Measurements from ENCODE around the gene PPARGC1A. TPM values are rescaled to one million over a fixed set of nuclear protein-coding genes. Genes with fewer than 3 reads are reported as not detected.

Gene PPARGC1A
- total and polyA plus RNA-seq, 10 of the 15 experiments (the other 5 are each of a cell fraction or from before 2014, with no cell fraction given): 0.01 to 0.05 (median 0.04) TPM; not detected in 7

GRCh38 chr4:23838607-23839006, 51.2 kb downstream of the PPARGC1A start:
- Histone ChIP-seq H3K27ac (ENCODE audit: control insufficient read depth, insufficient read depth) (no peak overlapping the region), H2AFZ (ENCODE audit: control insufficient read depth, low read depth, low read length) (no peak overlapping the region), H3K79me2 (ENCODE audit: control insufficient read depth, insufficient read depth, low read length) (no peaks in the 10 kb centered on the region), H4K20me1 (ENCODE audit: control insufficient read depth, insufficient read depth) (no peaks in the 10 kb centered on the region), H3K9me3 (replicated peaks; ENCODE audit: control insufficient read depth, insufficient read depth, low read length) (no peaks in the 10 kb centered on the region), H3K4me2 (ENCODE audit: control insufficient read depth, insufficient read depth) (no peak overlapping the region), H3K27me3 (replicated peaks in 1 of 2; ENCODE audit: control insufficient read depth in 2 of 2, insufficient read depth in 2 of 2, low read length in 1 of 2) (no peaks in the 10 kb centered on the region), H3K4me1 (ENCODE audit: control insufficient read depth, insufficient read depth, low read length) (no peaks in the 10 kb centered on the region), H3K9ac (ENCODE audit: control insufficient read depth, insufficient read depth, low read length) (no peak overlapping the region), H3K36me3 (ENCODE audit: control insufficient read depth in 2 of 2, insufficient read depth in 2 of 2, low read length in 1 of 2) (no peaks in the 10 kb centered on the region), H3K4me3 (no peak overlapping the region)
- ChIA-PET CTCF (no interaction called here), RAD21 (ENCODE audit: unreplicated experiment) (no interaction called here), POLR2A (no interaction called here), SMC1A (ENCODE audit: uncharacterized antibody, unreplicated experiment) (no interaction called here)
- ATAC-seq: no peak
- intact Hi-C loops (cut with micrococcal nuclease; ENCODE audit: unreplicated experiment) (no loop called here), in situ Hi-C loops (cut with MboI) (no loop called here)
- BruUV-seq (replicated peaks): no TSS peak
- no peak for DNase-seq (ENCODE audit: low read depth, low spot score)
- 17% methylated on average over 3 of the region's 3 CpGs for WGBS (ENCODE audit: insufficient coverage, insufficient replicate concordance, low lambda C conversion rate, missing lambda C conversion rate)
- FAIRE-seq: no peak
- no peak for TF ChIP-seq STAT1 (conservative IDR thresholded peaks at IDR 0.05)
- no peak for TF ChIP-seq REST (IDR thresholded peaks at IDR 0.05; ENCODE audit: low read depth, low read length)
- no peak for TF ChIP-seq KAT2A (conservative IDR thresholded peaks at IDR 0.05; ENCODE audit: control insufficient read depth, low read depth, low read length)
- no peak for TF ChIP-seq YBX1 (IDR thresholded peaks at IDR 0.05)
- TF ChIP-seq NFYB (IDR thresholded peaks at IDR 0.05; ENCODE audit: insufficient read depth, low read depth, low read length): no peak
- no peak for TF ChIP-seq POLR2AphosphoS5 (IDR thresholded peaks at IDR 0.05; ENCODE audit: low read length)
- TF ChIP-seq SMAD5 (IDR thresholded peaks at IDR 0.05; ENCODE audit: low read depth): no peak
- no peak for TF ChIP-seq CREM (IDR thresholded peaks at IDR 0.05; ENCODE audit: low read depth)
- TF ChIP-seq ZNF384 (IDR thresholded peaks at IDR 0.05; ENCODE audit: borderline replicate concordance, low read depth, low read length): no peak
